Activated CD4-positive, alpha-beta T cell treated with anti-CD3 and anti-CD28 coated beads, Interleukin-10, Interleukin-2, amounts not matched to agents 100 ng/mL and 50 ng/mL, durations not matched to agents 16 hours and 8 hours (primary cell): Measurements from ENCODE around the gene FSTL4.

Source experiments
- DNase-seq: peaks from one replicate; pipeline ENCODE4 v3.0.0-alpha.2; 2020

FSTL4 gene

DNA sequence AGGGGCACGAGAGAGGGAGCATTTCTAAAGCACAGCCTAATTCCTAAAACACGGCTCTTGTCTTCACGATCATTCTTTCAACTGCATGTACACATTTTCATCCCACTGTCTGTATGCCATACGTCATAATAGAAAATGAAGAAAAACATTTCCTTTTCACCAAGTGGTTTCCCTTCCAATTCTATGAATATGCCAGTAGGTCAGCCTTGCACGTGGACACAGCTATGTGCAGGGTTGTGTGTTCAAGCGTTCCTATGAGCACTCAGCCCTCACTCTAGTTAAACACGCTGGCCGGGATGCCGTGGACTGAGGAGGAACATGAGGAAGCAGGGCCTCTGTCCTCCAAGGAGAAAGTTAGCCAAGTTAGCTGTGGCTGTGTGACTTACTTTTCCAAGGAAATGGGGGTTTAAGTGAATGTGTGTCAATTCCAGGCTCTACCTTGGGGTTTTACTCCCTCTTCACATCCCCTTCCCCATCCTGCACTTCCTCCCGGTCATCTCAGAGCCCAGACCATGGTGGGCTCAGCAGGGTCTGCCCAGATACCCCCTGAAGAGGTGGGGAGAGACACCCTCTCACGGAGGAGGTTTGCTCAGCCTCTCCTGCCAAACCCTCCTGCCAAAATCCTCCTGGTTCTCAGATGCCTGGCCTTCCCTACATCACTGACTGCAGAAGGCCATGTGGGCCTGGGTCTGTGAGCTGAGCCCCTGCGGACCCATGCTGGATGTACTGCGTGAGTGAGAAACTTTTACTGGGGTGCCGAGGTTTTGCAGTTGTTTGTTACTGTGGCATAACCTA, 230.6 kb downstream of the FSTL4 start:
- DNase-seq: no peak

DNA sequence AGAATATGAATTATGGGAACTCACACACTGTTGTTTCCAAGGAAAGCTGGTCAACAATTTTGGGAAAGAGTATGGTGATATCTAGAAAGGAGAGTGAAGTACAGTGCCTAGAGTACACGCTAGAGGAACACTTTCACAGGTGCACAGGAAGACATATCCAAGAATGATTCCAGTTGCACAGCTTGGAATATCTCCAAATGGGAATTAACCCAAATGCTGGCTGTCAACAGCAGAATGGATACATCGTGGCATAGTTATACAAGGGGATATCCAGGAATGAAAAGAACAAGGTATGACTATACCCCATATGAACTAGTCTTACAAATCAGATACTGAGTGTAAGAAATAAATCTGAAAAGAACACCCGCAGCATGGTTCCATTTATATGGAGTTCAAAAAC, 231.3 kb downstream of the FSTL4 start:
- no peak for DNase-seq

DNA sequence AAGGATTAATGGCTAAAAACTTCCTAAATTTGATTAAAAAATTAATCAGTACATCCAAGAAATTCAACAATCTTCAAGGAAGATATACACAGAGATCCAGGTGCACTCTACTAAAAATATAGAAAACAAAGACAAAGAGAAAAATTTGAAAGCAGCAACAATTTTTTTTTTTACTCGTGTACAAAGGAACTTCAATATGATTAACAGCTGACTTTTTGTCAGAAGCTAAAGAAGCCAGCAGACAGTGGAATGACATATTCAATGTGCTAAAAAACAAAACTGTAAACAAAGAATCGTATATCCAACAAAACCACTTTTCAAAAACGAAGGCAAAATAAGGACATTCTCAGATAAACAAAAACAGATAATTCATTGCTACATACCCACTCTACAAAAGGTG, 234.6 kb downstream of the FSTL4 start:
- DNase-seq: no peak

DNA sequence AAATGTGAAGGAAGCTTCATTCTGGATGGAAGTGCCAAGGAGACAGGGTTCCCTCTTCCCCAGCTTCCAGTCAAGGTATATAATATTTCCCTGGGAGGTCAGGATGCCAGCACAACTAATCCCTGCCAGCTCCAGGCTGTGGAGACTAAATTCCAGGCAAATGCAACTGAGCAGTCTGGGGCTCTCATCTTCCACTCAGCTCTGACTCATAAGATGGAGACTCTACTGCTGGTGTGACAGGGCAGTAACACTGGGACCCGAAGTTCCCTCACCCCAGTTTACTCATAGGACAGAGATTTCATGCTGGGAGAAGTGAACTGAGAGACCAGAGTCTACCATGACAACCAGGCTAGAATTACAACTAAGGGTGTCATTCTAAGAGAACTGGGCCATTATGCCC, 235.4 kb downstream of the FSTL4 start:
- no peak for DNase-seq

DNA sequence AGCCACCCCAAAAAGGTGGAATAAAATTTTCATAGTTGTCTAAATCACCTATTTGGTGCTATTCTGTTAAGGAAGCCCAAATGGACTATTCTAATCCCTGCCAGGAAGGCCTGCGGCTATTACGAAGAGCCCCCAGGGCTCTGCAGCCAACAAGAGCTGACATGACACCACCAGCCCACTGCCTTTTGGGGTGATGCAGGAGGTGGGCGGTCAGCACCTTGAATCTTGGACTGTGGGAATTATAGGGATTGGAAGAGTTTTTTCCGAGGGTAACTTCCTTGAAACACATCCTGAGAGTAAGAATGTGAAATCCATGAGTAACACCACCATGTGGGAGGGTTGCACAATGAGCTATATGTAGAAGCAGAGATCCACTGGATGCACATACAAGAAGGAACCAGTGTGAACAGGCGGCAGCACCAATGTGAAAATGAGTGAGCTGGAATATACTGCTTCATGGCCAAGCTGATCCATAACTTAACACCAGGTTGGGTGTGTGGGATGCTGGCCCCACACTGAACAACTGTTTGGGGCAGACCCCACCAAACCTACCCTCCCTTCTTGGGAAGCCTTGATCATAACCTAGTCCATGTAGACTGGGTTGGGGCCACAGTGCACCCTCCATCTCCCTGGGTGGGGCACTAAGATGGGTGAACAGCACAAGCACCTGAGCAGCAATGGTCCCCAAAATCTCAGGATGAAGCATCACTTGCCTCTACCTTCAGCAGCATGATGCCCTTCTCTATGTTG, 239.0 kb downstream of the FSTL4 start:
- no peak for DNase-seq

DNA sequence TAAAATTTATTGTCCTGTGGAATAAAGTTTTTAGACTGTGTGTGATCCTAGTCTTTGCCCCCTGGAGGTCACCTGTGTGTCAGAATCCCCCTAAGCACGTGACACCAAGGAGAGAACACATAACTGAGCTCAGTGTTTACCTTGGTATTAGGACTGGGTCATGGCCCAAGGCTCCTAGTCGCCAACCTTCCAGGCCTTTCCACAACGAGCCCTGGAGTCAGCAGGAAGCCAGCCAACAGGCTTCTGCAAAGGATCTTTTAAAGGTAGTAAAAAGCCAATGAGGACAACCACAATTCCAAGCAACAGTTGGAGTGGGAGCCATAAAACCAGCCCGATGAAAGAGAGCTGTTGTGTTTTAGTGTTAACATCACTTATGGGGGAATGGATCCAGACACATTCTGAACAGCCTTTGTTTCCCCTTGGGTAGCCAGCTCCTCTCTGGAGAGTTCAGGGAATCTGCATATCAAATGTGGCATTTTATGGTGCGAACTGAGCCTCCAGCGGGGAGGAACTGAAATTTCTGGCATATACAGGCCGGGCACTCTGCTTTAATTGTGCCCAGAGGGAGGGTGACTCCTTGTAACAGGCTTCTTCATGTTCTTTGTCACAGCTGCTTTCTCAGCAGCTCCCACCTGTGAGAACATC, 239.9 kb downstream of the FSTL4 start:
- DNase-seq: no peak

DNA sequence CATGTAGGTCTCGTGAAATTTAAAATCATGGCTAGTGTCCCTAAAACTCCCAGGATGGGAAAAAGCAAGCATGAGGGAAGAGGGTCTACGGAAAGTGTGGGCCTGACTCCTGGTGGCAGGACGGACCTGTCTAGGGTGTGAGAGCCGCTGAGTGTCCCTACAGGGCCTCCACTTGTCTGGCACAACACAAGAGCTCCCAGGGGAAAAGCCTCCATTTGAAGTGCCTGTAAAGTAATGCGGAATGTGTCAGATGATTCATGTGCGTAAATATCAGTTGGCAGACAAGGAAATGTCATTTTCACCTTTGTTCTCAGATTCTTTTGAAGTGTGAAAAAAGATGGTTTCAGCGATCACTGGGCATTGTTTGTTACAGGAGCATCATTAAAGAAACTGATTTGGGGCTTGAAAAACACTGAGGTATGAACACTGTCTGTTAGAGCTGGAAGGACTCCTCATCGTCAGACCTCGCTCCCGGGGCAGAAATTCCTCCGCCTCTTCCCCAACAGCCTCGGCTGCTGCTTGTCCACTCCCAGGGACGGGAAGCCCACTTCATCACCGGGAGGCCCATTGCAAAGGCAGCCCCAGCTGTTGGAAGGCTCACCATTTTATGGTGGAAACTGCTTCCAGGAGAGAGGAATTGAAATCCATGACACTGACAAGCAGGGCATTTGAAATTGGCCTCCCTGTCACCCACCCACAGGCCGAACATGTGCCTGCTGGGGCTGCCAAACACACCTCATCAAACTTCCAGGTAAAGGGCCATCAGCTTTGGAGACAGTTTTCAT, 240.8 kb downstream of the FSTL4 start:
- no peak for DNase-seq

DNA sequence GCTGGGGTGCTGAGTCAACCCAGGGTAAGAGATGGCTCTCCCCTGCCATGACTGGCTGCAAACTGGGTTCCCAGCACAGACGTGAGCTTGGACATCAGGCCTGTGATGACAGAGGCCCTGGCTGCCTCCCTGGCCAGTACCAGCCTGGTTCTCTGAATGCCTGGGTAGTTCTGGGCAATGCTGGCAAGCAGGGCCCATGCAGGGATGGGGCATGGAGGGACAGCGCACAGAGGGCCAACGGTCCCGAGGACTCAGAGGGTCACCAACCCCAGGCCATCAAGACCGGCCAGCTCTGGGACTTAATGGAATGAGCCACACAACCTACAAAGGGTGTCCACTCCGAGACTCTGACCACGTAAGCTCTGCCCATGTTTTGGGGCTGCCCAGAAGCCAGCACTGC, 241.4 kb downstream of the FSTL4 start:
- DNase-seq: no peak

DNA sequence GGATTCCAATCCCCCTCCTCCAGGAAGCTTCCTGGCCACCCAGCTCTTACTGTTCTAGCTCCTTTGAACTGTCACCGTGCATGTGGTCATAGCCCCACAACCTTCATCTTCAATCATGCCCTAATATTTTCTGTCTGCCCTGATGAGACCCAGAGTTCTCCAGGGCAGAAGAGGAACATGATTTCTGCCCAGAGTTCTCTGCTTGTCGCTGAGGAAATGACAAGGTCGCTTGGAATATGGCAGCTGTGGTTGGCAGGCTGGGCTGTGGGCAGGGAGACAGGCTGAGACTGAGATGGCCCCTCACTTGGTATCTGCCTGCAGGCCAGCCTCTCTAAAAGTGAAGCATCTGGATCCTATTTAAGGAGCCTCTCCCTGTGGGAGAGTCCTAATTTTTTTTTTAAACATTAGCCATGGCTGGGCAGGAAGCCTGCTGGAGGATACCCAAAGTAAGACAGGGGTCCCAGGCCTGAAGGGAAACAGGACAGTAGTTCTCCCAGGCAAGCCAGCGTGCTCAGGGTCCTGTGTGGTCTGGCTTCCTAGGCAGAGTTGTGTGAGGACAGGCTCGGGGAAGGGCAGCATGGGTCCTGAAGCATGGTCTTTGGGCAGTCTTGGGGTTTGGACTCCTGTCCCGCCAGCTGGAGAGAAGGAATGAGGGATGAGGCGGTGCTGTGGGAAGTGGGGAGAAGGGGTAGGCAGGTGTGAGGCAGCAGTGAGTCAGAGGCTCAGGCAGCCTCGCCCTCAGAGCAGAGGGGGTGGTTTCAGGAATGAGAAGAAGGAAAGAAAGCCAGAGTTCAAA, 242.1 kb downstream of the FSTL4 start:
- no peak for DNase-seq

DNA sequence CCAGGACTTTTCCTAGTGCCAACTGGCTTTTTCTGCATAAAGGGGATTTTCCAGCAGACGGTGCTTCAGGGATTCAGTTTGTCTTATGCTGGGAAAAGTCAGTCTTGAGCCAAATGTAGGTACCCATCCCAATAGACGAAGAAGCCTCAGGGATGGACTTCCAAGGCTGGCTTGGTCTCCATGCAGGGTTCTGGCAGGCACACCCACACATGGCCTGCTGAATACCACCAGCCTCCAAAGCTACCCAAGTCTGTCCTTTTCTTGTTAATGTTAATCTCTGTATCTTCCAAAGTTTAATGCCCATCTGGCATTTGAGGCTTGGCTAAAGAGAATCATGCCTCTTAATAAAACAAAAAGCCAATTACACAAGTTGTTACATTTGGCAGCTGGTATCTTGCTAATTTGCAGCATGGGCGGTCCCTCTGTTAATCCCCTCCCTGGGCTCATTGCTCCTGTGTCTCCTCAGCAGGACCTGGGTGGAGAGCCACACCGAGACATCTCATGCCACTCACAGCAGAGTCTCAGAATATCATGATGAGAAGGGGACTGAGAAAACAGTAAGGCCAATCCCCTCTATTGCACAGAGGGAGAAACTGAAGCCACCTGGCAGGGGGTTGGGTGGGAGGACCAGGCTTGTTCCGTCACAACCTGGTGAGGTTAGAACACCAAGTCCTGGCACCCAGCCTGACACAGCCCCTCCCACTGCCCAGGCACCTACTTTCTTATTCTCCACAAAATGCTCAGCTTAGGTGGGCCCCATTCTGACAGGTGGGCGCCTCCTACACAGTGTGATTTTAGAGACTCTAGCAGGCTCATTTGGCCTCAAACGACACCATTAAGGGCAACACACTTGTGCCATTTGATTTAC, 243.2 kb downstream of the FSTL4 start:
- no peak for DNase-seq

DNA sequence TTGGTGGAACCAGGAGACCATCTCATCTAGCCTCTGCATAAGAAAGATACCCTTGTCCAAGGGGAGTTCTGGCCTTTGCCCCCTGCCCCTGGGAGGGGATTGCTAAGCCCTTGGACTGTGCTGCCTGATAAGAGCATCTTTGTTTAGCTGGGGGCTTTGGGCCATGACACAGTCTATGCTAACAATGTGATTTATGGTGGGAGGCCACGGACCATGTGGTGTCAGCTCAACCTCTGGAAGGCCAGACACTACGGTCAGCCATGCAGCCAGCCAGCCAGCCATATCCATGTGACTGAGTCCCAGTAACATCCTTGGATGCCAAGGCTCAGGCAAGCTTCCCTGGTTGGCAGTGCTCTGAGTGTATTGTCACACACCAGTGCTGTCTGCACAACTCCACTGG, 244.4 kb downstream of the FSTL4 start:
- no peak for DNase-seq

DNA sequence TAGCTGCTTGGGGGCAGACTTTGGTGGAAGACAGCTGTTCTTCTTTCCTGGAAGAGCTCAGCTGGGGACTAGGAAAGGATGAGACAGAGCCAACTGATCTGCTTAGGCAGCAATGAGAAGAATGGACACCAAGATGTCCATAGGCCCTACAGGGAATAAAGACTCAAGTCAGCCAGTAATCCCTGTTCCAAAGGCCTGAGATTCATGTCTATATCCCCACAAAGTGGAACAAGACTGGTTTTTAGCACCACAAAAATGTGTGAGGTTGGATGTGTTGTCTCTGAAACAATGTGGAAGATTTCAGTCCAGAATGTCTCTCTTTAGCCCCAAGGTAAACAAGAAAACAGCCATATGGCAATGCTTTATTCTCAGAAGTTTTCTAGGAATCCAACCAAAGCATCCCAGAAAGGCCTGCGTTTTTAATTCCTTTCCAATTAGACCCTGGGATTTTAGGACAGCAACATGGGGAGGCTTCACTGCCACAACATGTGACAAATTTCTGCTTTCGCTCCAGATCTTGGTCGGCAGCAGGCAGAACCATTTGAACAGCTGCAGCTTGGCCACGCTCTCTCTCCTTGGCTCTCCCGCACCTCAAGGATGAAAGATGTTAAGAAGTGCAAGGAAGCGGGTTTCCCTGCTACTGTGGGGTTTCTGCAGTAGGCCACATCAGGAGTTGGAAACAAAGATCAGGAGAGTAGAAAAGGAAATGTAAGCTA, 245.1 kb downstream of the FSTL4 start:
- no peak for DNase-seq

DNA sequence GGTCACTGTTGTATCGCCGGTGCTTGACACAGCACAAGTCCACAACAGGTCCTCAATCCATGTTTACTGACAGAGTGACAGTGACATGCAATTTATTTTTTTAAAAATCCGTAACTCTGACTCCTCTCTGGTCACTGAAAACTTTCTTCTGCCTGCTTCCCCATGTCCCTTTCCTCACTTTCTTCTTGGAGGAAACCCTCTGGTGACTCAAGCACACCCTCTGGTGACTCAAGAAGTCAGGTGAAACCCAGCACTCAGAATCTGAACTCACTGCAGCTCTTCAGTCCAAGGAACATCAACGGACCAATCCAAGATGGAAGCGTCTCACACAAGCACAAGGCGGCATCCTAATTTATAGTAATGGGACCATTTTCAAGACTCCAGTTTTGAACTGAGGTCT, 245.9 kb downstream of the FSTL4 start:
- no peak for DNase-seq

DNA sequence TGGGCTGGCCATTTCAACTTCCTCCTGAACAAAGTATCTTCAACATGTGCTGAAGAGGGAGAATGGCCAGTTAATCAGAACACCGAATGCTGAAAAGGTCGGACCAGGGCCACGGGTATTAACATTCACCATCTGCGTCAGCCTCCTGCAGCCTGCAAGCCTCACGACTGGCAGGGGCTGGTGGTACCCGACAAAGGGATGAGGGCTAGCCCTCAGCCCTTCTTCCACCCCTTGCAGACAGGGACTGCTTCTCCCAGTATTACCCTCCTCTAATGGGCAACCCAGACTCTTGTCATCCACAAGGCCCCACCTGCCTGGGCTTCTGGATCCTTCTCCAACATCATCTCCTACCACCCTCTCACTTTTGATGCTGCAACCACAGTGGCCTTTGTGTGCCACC, 246.6 kb downstream of the FSTL4 start:
- DNase-seq: no peak

DNA sequence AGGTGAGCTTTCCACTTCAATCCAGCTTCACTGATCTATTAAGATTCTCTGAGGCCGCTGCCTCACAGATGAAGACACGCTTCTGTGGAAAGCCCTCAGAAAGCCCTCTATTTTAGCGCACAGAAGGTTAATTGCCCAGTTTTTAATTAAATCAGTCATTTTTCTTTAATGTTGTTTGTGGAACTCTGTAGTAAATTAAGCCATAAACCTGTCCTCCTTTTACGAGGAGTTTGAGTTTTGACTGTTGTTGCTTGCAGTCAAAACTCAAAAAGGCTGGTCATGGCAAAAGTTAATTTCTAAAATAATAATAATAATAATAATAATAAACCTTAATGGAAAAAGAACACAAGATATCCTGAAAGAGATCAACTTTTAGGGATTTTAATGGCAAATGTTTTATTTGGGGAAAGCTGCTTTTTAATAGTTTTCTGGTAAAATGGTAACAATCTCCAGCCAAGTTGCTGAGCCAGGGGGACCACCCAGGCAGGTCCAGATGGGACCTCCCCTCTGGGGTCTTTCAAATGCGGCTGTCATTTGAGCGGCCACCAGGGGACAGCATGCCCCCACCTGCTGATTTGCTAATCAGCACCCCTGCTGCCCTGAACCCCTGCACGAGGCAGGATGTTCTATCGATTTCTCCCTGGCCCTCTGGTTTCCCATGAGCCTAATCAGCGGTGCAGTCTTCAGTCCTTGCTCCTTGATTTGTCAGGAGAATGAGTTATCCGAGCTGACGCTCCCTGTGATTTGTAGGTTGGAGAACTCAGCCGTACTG, 247.2 kb downstream of the FSTL4 start:
- DNase-seq: peak; percentile 4

DNA sequence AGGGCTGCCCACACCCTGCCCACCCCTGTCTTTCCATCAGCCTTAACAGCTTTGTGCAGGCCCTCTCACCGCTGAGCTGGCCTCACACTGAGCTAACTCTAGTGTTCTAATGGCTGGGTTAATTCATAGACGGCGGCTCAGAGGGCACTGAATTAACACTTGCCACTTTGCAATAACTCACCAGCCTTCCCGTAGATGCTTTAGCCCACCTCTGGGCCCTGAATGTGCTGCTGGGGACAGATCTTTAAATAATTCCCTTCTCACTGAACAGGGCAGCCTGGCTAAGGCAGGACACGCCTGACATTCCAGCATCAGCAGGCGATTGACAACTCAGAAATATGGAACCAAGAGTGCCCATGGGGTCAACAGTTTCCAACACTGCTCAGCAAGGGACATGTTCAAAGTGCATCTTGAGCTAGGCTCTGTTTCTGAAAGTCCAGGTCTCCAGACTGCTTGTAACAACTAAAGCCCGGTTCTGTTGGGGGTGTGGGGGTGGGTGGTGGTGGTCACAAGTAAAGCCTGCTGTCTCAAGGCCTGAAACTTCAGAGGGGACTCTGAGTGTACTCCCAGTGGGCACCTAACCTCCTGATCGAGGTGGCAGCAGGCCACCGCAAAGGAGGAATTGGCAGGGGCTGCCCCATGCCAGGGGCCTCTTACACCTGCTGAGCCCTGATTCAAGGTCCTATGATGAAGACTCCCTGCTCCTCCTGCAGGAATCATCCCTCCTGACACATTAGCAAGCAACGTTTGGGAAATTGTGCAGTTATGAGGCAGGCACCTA, 248.3 kb downstream of the FSTL4 start:
- no peak for DNase-seq

DNA sequence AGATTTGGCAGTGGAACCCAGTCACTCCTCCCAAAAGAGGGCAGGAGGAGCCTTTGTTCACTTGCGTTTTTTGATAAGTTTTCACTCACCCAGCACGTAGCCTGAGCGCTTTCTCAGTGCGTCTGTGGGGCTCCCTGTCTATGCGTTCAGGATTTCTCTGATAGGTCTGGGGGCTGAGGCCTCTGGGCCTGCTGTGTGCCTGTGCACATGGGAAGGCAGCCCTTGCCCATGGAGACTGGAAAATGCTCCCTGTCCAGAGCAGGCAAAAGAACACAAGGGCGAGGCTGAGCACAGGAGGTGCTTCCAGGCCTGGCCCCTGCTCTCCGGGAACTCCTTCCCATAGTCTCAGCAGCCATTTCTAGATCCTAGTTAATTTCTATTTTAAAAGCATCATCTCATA, 249.9 kb downstream of the FSTL4 start:
- DNase-seq: no peak

DNA sequence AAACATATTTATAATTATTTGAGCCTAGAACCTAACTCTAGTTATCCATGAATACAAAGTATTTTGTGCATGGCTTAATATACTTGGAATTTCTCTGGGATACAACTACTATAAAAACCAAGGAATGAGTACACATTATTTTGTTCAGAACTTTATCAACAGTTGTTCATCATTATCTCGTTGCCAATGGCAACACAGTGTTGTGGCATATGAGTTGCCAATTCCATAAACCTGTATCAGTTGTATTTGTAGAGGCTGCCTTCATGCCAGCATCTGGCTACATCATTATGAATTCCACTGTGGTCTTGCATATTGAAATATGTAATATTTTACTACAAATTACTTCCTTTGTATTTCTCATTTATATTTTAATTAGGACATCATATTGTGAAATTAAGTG, 250.4 kb downstream of the FSTL4 start:
- DNase-seq: no peak
